H1 (cell line): ENCODE data around the gene OSBPL3. TPM values are rescaled to one million over a fixed set of nuclear protein-coding genes. Genes with fewer than 3 reads are reported as not detected.

ENCODE experiments used
- CTCF ChIA-PET: fragments of 300-600 bp; sonication (Branson Sonifier 250); formaldehyde crosslinking; loops from one replicate; lab custom pipeline; 2021; ENCODE audit not compliant: partially characterized antibody; lab: Charles Lee
- POLR2A ChIA-PET: fragments of 300-600 bp; sonication (Branson Sonifier 250); formaldehyde crosslinking; loops from one replicate; lab custom pipeline; 2021; ENCODE audit warnings: inconsistent platforms; ENCODE audit not compliant: partially characterized antibody; lab: Charles Lee
- DNase-seq, 2 experiments: peaks; one replicate each; pipeline versions ENCODE4 v3.0.0 to v3.0.0-alpha.2; 2010 to 2022; ENCODE audit warnings: low spot score in 2 of 2, low read depth in 1 of 2, mixed read lengths in 1 of 2
- FAIRE-seq: peaks from 2 replicates; lab custom pipeline; 2011; peaks lifted over from hg19 to GRCh38; lab: Jason Lieb, UNC
- H2AFZ ChIP-seq: 2 replicates; pipeline ENCODE4 v1.8.1; 2012; ENCODE audit warnings: low read length, inconsistent platforms
- H2AK5ac ChIP-seq: 2 replicates; pipeline ENCODE4 v1.6.1; 2013; ENCODE audit warnings: low read depth, low read length
- H2BK120ac ChIP-seq: replicated peaks from 2 replicates; pipeline ENCODE3; 2013; ENCODE audit warnings: low read depth, low read length, inconsistent platforms
- H2BK12ac ChIP-seq: 2 replicates; pipeline ENCODE4 v1.6.1; 2013; ENCODE audit warnings: low read depth, low read length
- H2BK15ac ChIP-seq: 2 replicates; pipeline ENCODE4 v1.6.1; 2013; ENCODE audit warnings: low read length
- H2BK20ac ChIP-seq: 2 replicates; pipeline ENCODE4 v1.6.1; 2013; ENCODE audit warnings: low read length
- H2BK5ac ChIP-seq: 2 replicates; pipeline ENCODE4 v1.6.1; 2013; ENCODE audit warnings: low read depth, low read length
- H3K14ac ChIP-seq: 2 replicates; pipeline ENCODE4 v1.6.1; 2013; ENCODE audit warnings: inconsistent platforms; ENCODE audit not compliant: insufficient read length
- H3K18ac ChIP-seq: 2 replicates; pipeline ENCODE4 v1.6.1; 2013; ENCODE audit warnings: low read length; ENCODE audit errors: extremely low read depth
- H3K23ac ChIP-seq: 2 replicates; pipeline ENCODE4 v1.6.1; 2013; ENCODE audit warnings: inconsistent platforms; ENCODE audit not compliant: insufficient read length
- H3K23me2 ChIP-seq: 2 replicates; pipeline ENCODE4 v1.6.1; 2013; ENCODE audit warnings: low read depth, low read length
- H3K27ac ChIP-seq: 2 replicates; pipeline ENCODE4 v1.6.1; 2011; ENCODE audit warnings: low read depth, low read length, inconsistent platforms
- H3K27me3 ChIP-seq, 4 experiments: replicated peaks in 1 of 4; 1 replicate in 1 of 4; 2 replicates in 3 of 4; pipeline versions ENCODE4 v1.6.1 to v1.8.1; 2011 to 2013; ENCODE audit warnings: low read length in 3 of 4, mild to moderate bottlenecking in 3 of 4, inconsistent platforms in 2 of 4, mixed read lengths in 2 of 4, moderate library complexity in 1 of 4; ENCODE audit not compliant: control insufficient read depth in 3 of 4, insufficient read depth in 3 of 4; ENCODE audit errors: extremely low read depth in 1 of 4
- H3K36me3 ChIP-seq, 4 experiments: 2 replicates each; pipeline versions ENCODE4 v1.6.1 to v1.8.1; 2011 to 2013; ENCODE audit warnings: mild to moderate bottlenecking in 4 of 4, low read length in 3 of 4, moderate library complexity in 2 of 4, control low read depth in 1 of 4, inconsistent platforms in 1 of 4; ENCODE audit not compliant: insufficient read depth in 4 of 4, control insufficient read depth in 2 of 4
- H3K4ac ChIP-seq: replicated peaks from 2 replicates; pipeline ENCODE3; 2013; ENCODE audit warnings: low read length, low read depth, mixed read lengths, inconsistent platforms; ENCODE audit not compliant: insufficient read length
- H3K4me1 ChIP-seq, 4 experiments: replicated peaks in 1 of 4; 1 replicate in 1 of 4; 2 replicates in 3 of 4; pipeline versions ENCODE4 v1.6.1 to v1.8.1; 2011 to 2013; ENCODE audit warnings: low read length in 3 of 4, inconsistent platforms in 2 of 4, mixed read lengths in 1 of 4; ENCODE audit not compliant: insufficient read depth in 4 of 4, control insufficient read depth in 3 of 4
- H3K4me2 ChIP-seq, 2 experiments: 2 replicates each; pipeline versions ENCODE4 v1.6.1 to v1.8.1; 2011 to 2013; ENCODE audit warnings: low read depth in 2 of 2, low read length in 2 of 2, control low read depth in 1 of 2, inconsistent platforms in 1 of 2, mild to moderate bottlenecking in 1 of 2; ENCODE audit not compliant: insufficient read depth in 1 of 2
- H3K4me3 ChIP-seq, 4 experiments: fragments of 200-600, 300-600 bp in 1 of 4; sonication (generic), shearing (Covaris generic), sonication (Bioruptor Twin) in 1 of 4; 2 replicates each; pipeline versions ENCODE4 v1.5.1 to v1.8.1; 2011 to 2016; ENCODE audit warnings: low read length in 4 of 4, low read depth in 3 of 4, control low read depth in 2 of 4, inconsistent platforms in 2 of 4, mild to moderate bottlenecking in 2 of 4, mixed read lengths in 1 of 4, moderate library complexity in 1 of 4; ENCODE audit not compliant: insufficient read depth in 2 of 4; ENCODE audit errors: extremely low read depth in 1 of 4
- H3K56ac ChIP-seq: replicated peaks from 2 replicates; pipeline ENCODE3; 2013; ENCODE audit warnings: low read depth, mild to moderate bottlenecking, mixed read lengths, low read length, inconsistent platforms; ENCODE audit not compliant: insufficient read length
- H3K79me1 ChIP-seq: 2 replicates; pipeline ENCODE4 v1.6.1; 2013; ENCODE audit warnings: low read depth, low read length, control low read depth
- H3K79me2 ChIP-seq, 2 experiments: 2 replicates each; pipeline versions ENCODE4 v1.6.1 to v1.8.1; 2012 to 2013; ENCODE audit warnings: low read length in 2 of 2, mild to moderate bottlenecking in 2 of 2, inconsistent platforms in 1 of 2; ENCODE audit not compliant: insufficient read depth in 2 of 2, control insufficient read depth in 1 of 2
- H3K9ac ChIP-seq, 4 experiments: replicated peaks in 1 of 4; 1 replicate in 1 of 4; 2 replicates in 3 of 4; pipeline versions ENCODE4 v1.6.1 to v1.8.1; 2011 to 2013; ENCODE audit warnings: low read depth in 3 of 4, low read length in 3 of 4, control low read depth in 2 of 4, mild to moderate bottlenecking in 2 of 4, moderate library complexity in 2 of 4, inconsistent platforms in 1 of 4; ENCODE audit errors: extremely low read depth in 1 of 4
- H3K9me3 ChIP-seq, 2 experiments: 2 replicates each; pipeline versions ENCODE4 v1.6.1 to v1.8.1; 2012 to 2013; ENCODE audit warnings: mild to moderate bottlenecking in 2 of 2, moderate library complexity in 2 of 2, control low read depth in 1 of 2, inconsistent platforms in 1 of 2, low read depth in 1 of 2, low read length in 1 of 2, mixed read lengths in 1 of 2; ENCODE audit not compliant: insufficient read depth in 2 of 2
- H4K20me1 ChIP-seq, 2 experiments: replicated peaks in 1 of 2; 2 replicates each; pipeline versions ENCODE3 to v1.8.1; 2011 to 2013; ENCODE audit warnings: inconsistent platforms in 2 of 2, low read length in 2 of 2, mild to moderate bottlenecking in 1 of 2; ENCODE audit not compliant: insufficient read depth in 2 of 2, control insufficient read depth in 1 of 2
- H4K5ac ChIP-seq: 2 replicates; pipeline ENCODE4 v1.6.1; 2013; ENCODE audit warnings: low read length, low read depth, mixed read lengths, inconsistent platforms; ENCODE audit not compliant: insufficient read length
- H4K8ac ChIP-seq: 2 replicates; pipeline ENCODE4 v1.8.0; 2013; ENCODE audit warnings: mild to moderate bottlenecking, moderate library complexity, low read length, inconsistent platforms; ENCODE audit not compliant: insufficient read depth; ENCODE audit errors: extremely low read depth
- H4K91ac ChIP-seq: replicated peaks from 2 replicates; pipeline ENCODE3; 2013; ENCODE audit warnings: low read length, mixed read lengths, inconsistent platforms; ENCODE audit not compliant: insufficient read length
- CBX5 ChIP-seq: fragments of 300-800, 300-1000 bp; sonication (generic); IDR thresholded peaks from 2 replicates; pipeline ENCODE4 v1.7.1; 2016; ENCODE audit warnings: antibody characterized with exemption, low read length, low read depth
- FOSL1 ChIP-seq: IDR thresholded peaks from 2 replicates; pipeline ENCODE4 v1.6.1; 2011; ENCODE audit warnings: mild to moderate bottlenecking, low read depth, low read length, moderate library complexity; ENCODE audit not compliant: insufficient read depth
- HDAC2 ChIP-seq, 2 experiments: fragments of 300-600 bp in 1 of 2; sonication (generic) in 1 of 2; IDR thresholded peaks; 2 replicates each; pipeline ENCODE4 v1.6.1; 2011 to 2012; ENCODE audit warnings: low read depth in 2 of 2, low read length in 2 of 2, mild to moderate bottlenecking in 2 of 2, moderate library complexity in 2 of 2, borderline replicate concordance in 1 of 2, inconsistent platforms in 1 of 2
- POU5F1 ChIP-seq: IDR thresholded peaks from 2 replicates; pipeline ENCODE4 v1.6.1; 2011; ENCODE audit warnings: low read depth, mild to moderate bottlenecking, low read length, moderate library complexity
- WGBS, 2 experiments: shearing (Covaris generic) in 1 of 2; methylation state at CpG; one replicate each; pipeline versions ENCODE4 v1.1.6 to v1.1.7; 2013 to 2015; ENCODE audit warnings: low lambda C conversion rate in 2 of 2, mixed read lengths in 2 of 2, inconsistent platforms in 1 of 2, low coverage in 1 of 2, missing lambda C conversion rate in 1 of 2; ENCODE audit not compliant: insufficient replicate concordance in 2 of 2, insufficient coverage in 1 of 2, insufficient read length in 1 of 2; ENCODE audit errors: extremely low coverage in 1 of 2, missing lambda C conversion rate in 1 of 2; 5-methylcytosine and 5-hydroxymethylcytosine counted together
- polyA plus RNA-seq, 7 experiments: library from polyadenylated mRNA; depleted of rRNA in 3 of 7; stranded (reverse) in 5 of 7; unstranded in 2 of 7; fragments of >200 nt in 5 of 7; fragments of 200-250 nt in 2 of 7; gene quantifications; 1 replicate in 5 of 7; 2 replicates in 1 of 7; 4 replicates in 1 of 7; pipeline versions ENCODE4 v1.2.1 to v1.2.3, GENCODE V29; 2011 to 2013; ENCODE audit warnings: missing spikeins in 2 of 7, mixed read lengths in 2 of 7
- total RNA-seq: library from RNA; stranded (reverse); fragmentation: NEBNext Ultra II Directional; extraction: Animal tissue kit (Norgen Biotek cat#: 25700); gene quantifications from 2 replicates; pipeline ENCODE4 v1.2.1, GENCODE V29; 2021

Gene OSBPL3
- total and polyA plus RNA-seq, 2 of the 8 experiments (the other 6 are each of a cell fraction or from before 2014, with no cell fraction given) = 2.8 to 13.9 TPM

DNA sequence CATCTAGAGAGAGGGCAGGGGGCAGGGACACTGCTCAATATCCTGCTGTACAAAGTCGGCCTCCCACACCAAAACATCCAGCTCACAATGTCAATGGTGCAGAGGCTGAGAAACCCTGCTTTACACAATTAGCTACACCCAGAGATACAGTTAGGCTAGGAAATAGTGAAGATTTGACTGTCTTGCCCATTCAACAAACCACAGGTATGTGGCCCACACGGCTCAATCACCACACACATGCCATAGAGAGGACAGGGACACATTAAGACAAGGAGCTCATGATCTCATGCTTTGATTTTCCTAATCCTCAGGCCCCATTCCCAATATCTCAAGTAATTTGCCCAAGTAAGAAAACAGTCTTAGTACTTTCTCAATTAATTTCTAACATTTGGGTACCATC is 110.4 kb downstream of the OSBPL3 start:
- Histone ChIP-seq H3K79me1 (no peaks in the 10 kb centered on the region), H2BK5ac (no peak overlapping the region), H3K4me1 (peaks cover 0 to 4% (median 0%) of the 10 kb centered on the region in 4 experiments; a peak in 2 of 7 replicates), H4K20me1 (peaks cover 0 to 2% of the 10 kb centered on the region in 2 experiments), H2BK12ac (no peak overlapping the region), H3K9me3 (no peaks in the 10 kb centered on the region), H2AFZ (no peak overlapping the region), H3K4ac (no peak overlapping the region), H3K23me2 (no peaks in the 10 kb centered on the region; the same call in 1 of the 2 replicates), H3K4me2 (no peak overlapping the region), H2BK120ac (no peak overlapping the region), H4K8ac (no peak overlapping the region), H3K23ac (no peak overlapping the region), H3K9ac (no peak overlapping the region), H3K36me3 (no peaks in the 10 kb centered on the region), H3K79me2 (no peaks in the 10 kb centered on the region), H4K5ac (no peak overlapping the region), H3K27me3 (no peaks in the 10 kb centered on the region), H3K18ac (no peak overlapping the region), H2BK20ac (no peak overlapping the region), H2BK15ac (no peak overlapping the region), H3K56ac (no peak overlapping the region), H3K4me3 (no peak overlapping the region), H4K91ac (no peak overlapping the region), H3K27ac (no peak overlapping the region), H2AK5ac (no peak overlapping the region), H3K14ac (no peak overlapping the region)
- TF ChIP-seq HDAC2 (IDR thresholded peaks at IDR 0.05; ENCODE audit: borderline replicate concordance in 1 of 2, low read depth in 2 of 2, low read length in 2 of 2) (no peak), FOSL1 (no peak), CBX5 (no peak), POU5F1 (no peak)
- POLR2A ChIA-PET = no interaction called here
- no peak for DNase-seq
- no peak for FAIRE-seq
- CTCF ChIA-PET = interaction anchor here (1.0 kb wide), 1 partner anchor 223 kb away, joined by 3 read pairs; no protein-coding TSS in a partner anchor
- 85% methylated on average over 2 of the region's 2 CpGs; no CpG with 5 or more reads in 1 of the 2 experiments for whole genome bisulfite sequencing, 2 experiments
